Activated T-cell treated with anti-CD3 and anti-CD28 coated beads, Interleukin-2, amount 50 U/mL, for 24 hours (primary cell): ENCODE data around the gene PSMD11.

Experiments
- DNase-seq: peaks from one replicate; pipeline ENCODE4 v3.0.0-alpha.2; 2020
- H3K27ac Mint-ChIP-seq: 2 replicates; pipeline ENCODE4 v1.8.0; 2020; ENCODE audit warnings: mild to moderate bottlenecking, mixed read lengths
- H3K27me3 Mint-ChIP-seq: 2 replicates; pipeline ENCODE4 v1.8.0; 2020; ENCODE audit warnings: mixed read lengths
- H3K36me3 Mint-ChIP-seq: 2 replicates; pipeline ENCODE4 v1.8.0; 2020; ENCODE audit warnings: low read depth, mixed read lengths
- H3K4me1 Mint-ChIP-seq: 2 replicates; pipeline ENCODE4 v1.8.0; 2020; ENCODE audit warnings: low read depth, mixed read lengths
- H3K4me3 Mint-ChIP-seq: 2 replicates; pipeline ENCODE4 v1.8.0; 2020; ENCODE audit warnings: mild to moderate bottlenecking, moderate library complexity, mixed read lengths
- H3K9me3 Mint-ChIP-seq: 2 replicates; pipeline ENCODE4 v1.8.0; 2020; ENCODE audit warnings: mixed read lengths

PSMD11 gene

DNA sequence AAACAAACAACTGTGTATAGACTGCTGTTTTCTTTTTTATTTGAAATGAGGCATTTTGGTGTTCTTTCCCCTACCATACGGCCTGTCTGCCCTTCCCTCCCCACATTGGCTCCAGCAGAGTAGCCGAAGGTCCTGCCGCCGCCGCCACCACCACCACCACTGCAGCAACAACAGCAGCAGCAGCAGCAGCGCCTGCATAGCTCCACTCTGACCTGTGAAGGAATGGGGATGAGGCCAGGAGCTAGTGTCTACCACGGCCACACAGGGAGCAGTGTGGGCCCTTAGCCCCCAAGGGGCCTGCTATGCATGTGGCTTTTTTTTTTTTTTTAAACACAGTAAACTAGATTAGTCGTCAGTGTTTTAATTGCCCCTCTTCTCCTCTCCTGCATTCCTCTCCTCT lies 36.9 kb downstream of the PSMD11 start:
- Mint-ChIP-seq H3K27me3 (no peaks in the 10 kb centered on the region), H3K36me3 (peaks cover 81% of the 10 kb centered on the region), H3K27ac (peak overlapping the region; percentile 81), H3K4me1 (peaks cover 11% of the 10 kb centered on the region), H3K9me3 (no peaks in the 10 kb centered on the region), H3K4me3 (no peak overlapping the region)
- DNase-seq: no peak

DNA sequence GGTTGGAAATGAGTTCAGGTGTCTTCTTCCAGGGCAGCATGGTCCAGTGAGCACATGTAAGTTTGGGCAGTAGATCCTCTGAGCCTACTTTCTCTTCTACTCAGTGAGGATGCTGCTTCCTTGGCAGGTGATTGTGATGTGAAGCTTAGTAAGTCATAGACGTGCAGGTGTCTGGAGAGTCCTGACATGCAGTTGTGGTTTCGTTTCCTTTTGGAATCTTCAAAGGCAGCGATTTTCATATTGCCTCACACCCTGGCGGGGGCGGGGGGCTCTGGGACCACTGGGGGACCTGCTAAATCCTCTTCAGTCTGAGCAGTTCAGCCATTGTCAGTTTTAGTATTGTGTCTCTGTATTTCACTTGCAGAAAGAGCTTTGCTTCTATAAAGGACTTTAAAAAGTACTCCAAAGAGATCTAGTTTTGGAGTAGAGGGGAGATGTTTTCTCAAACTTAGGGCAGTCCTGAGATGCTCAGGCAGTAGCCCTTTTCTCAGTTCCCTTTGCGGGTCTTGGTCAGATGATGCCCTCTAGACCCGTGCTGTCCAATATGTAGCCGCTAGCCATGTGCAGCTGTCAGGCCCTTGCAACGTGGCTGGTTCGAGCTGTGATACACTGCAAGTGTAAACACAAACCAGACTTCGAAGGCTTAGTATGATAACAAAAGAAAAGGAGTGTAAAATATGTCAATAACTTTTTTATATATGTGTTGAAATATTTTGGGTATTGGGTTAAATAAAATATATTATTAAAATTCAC lies 38.4 kb downstream of the PSMD11 start:
- Mint-ChIP-seq H3K36me3 (peaks cover 70% of the 10 kb centered on the region), H3K27ac (peak overlapping the region; percentile 81), H3K4me1 (peaks cover 14% of the 10 kb centered on the region), H3K9me3 (no peaks in the 10 kb centered on the region), H3K4me3 (no peak overlapping the region), H3K27me3 (no peaks in the 10 kb centered on the region)
- DNase-seq: no peak

DNA sequence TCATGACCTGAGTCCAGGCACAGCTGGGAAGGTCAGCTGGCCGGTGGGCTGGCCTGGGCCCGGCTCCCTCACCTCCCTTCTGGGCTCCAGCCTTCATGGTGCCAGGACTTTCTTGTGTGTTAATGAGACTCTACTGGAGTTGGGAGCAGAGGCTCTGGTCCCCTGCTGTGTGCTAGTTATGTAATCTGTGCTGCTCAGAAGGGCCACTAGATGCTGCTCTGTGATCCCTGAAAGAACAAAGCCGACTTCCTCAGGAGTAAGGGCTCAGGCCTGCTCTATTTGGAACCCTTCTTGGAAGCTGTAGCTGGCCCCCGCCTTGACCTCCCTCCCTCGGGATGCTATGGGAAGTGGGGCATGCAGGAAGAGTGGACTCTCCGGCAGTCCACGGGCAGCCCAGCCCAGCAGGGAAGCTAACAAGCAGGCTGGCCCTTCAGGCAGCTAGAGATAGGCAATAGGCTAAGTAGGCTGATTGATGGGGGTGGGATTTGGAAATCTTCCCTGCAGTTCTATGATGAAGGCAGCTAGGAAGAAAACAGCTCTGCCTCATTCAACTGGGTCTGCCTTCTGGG lies 39.2 kb downstream of the PSMD11 start:
- Mint-ChIP-seq H3K9me3 (no peaks in the 10 kb centered on the region), H3K4me3 (no peak overlapping the region), H3K27ac (peak overlapping the region; percentile 40), H3K4me1 (peaks cover 22% of the 10 kb centered on the region), H3K27me3 (no peaks in the 10 kb centered on the region), H3K36me3 (peaks cover 70% of the 10 kb centered on the region)
- DNase-seq: peak; percentile 53

DNA sequence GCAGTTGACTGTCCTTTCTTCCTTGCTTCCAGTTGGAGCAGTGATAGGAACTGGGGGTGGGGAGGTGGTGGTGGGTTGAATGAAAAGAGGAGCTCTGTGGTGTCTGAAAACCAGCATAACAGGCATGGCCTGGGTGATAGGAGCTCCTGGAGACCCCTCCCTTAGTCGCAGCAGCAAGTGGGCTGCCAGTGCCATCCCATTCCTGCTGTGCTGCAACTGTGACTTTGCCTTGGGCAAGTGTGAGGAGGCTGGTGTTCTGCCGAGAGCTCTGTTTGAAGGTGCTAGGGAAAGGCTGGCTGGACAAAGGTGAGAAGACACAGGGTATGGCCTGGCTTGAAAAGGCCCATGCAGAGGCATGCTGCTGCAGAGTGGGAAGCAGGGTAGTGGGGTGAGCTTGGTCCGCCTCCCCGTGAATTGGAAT lies 39.7 kb downstream of the PSMD11 start:
- Mint-ChIP-seq H3K4me3 (no peak overlapping the region), H3K4me1 (peaks cover 27% of the 10 kb centered on the region), H3K27me3 (no peaks in the 10 kb centered on the region), H3K36me3 (peaks cover 70% of the 10 kb centered on the region), H3K9me3 (no peaks in the 10 kb centered on the region), H3K27ac (peak overlapping the region; percentile 56)
- no peak for DNase-seq

DNA sequence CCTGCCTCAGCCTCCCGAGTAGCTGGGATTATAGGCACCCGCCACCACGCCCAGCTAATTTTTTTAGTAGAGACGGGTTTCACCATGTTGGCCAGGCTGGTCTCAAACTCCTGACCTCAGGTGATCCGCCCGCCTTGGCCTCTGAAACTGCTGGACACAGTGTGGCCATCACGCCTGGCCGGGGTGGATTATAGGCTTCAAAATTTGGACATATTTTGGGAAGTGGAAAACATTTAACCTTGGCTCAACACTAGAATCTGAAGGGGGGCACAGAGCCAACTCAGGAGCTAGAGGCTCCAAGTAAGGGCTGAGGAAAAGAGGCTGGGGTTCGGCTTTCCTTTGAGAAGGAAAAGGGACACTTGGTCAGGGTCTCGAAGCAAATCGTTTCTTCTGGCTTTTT lies 40.3 kb downstream of the PSMD11 start:
- peaks cover 70% of the 10 kb centered on the region for H3K36me3 Mint-ChIP-seq
- no peak for DNase-seq
- H3K27me3 Mint-ChIP-seq: no peaks in the 10 kb centered on the region
- H3K4me1 Mint-ChIP-seq: peaks cover 33% of the 10 kb centered on the region
- no peaks in the 10 kb centered on the region for H3K9me3 Mint-ChIP-seq
- no peak overlapping the region for H3K4me3 Mint-ChIP-seq
- no peak overlapping the region for H3K27ac Mint-ChIP-seq

DNA sequence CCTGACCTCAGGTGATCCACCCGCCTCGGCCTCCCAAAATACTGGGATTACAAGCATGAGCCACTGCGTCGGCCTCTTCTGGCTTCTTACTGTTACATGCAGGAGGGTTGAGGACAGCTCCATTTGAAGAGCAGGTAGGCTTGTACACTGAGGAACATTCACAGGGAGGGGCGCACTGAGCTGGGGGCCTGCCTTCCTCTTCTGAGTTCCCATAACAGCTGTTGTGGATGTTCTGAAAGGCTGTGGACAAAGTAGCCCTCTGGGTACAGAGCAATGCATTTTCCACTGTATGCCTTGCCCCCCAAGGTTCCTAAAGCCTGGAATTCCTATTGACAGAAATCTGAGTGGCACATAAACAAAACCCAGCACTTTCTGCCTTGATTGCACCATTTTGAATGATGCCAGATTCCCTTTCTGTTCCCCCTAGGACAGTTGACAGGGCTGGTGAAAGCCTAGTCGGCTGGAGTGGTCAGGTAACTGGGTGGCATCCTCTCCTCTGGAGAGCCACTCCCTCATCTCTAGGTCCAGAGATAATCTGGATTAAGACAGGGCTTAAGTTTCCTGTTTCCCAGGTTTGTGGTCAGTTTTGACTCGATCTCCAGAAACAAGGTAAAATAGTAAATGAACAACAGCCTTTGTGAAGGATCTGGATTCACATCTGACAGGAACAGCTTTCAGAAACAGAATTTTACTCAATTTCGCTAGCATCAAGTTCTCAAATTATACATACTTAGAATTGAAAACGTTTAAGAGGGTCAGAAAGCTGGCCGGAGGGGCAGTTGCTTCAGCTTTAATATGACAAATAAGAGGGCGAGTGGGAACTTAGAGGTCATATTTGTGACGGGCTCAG lies 41.2 kb downstream of the PSMD11 start:
- H3K4me3 Mint-ChIP-seq: peak overlapping the region; percentile 56
- H3K9me3 Mint-ChIP-seq: no peaks in the 10 kb centered on the region
- no peak for DNase-seq
- H3K36me3 Mint-ChIP-seq: peaks cover 70% of the 10 kb centered on the region
- H3K27ac Mint-ChIP-seq: peak overlapping the region; percentile 71
- H3K4me1 Mint-ChIP-seq: peaks cover 42% of the 10 kb centered on the region
- H3K27me3 Mint-ChIP-seq: no peaks in the 10 kb centered on the region

DNA sequence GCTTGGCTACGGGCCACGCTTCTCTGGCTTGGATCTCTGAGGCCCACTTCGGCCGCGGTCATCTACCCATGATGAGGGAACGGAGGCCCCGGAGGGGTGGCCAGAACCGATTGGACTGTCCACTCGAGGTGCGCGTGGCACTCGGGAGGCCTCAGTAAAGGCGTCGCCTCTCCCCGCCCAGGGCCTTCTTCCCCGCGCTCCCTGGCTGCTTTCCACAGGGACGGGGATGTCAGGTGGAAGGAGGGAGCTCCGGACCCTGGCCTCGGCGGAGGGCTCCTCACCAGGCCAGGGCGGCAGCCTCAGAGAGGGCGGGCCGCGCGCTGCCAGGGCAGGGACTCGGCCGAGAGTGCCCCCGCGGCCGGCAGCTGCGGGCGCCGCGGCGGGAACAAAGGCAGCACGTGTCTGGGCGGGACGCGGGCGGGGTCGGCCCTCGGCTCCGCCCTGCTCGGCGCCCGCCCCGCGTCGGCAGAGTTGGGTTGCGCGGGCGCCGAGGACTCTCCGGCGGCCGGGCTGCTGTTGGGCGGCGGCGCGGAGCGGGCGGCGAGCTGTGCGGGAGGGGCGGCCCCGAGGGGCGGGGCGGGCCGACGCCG lies 41.9 kb downstream of the PSMD11 start:
- no peaks in the 10 kb centered on the region for H3K9me3 Mint-ChIP-seq
- peak overlapping the region; percentile 56 for H3K4me3 Mint-ChIP-seq
- DNase-seq: peak; percentile 82
- peaks cover 71% of the 10 kb centered on the region for H3K36me3 Mint-ChIP-seq
- H3K4me1 Mint-ChIP-seq: peaks cover 49% of the 10 kb centered on the region
- H3K27ac Mint-ChIP-seq: peak overlapping the region; percentile 71
- H3K27me3 Mint-ChIP-seq: no peaks in the 10 kb centered on the region

DNA sequence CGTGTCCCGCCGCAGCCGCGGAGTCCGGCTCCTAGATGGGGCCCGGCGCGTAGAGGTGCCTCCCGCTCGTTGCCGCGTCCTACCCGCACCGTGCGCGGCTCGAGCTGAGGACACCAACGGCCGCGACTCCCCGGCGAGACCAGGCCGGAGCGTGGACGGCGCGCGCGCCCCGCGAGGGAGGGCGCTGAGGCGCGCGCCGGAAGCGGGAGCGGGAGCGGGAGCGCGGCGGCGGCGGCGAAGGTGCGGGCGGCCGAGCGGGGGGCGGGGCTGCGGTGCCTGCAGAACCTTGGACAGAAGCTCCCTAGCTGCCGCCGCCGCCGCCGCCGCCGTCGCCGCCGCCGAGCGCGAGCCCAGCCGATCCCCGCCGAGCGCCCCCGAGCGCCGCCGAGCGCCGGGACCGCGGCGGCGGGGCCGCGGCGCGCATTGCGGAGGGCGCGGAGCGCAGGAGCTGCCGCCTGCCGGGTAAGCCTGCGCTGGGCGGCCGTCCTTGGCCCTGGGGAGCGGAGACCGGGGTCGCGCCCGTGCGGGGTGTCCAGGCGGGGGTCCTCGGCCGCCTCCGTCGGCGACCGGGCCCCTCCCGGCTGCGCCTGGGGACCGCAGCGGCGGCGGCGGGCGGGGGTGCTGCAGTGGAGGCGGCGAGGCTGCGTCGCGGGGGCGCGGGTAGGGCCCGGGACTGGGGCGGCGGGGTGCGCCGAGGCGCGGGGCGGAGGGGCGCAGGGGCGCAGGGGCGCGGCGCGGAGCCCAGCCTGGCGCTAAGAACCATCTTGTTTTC lies 42.6 kb downstream of the PSMD11 start, which contains the start of gene CDK5R1:
CDK5R1 (plus strand) TSS at position 293 of the 772 bp plus-strand sequence. CDS start 628 bp downstream, outside the sequence.
- Mint-ChIP-seq H3K27me3 (no peaks in the 10 kb centered on the region), H3K36me3 (peaks cover 64% of the 10 kb centered on the region), H3K4me3 (peak within 1 kb of the TSS; percentile 90), H3K27ac (peak within 1 kb of the TSS; percentile 86), H3K4me1 (peaks cover 52% of the 10 kb centered on the region), H3K9me3 (no peaks in the 10 kb centered on the region)
- DNase-seq: peak; percentile 83

DNA sequence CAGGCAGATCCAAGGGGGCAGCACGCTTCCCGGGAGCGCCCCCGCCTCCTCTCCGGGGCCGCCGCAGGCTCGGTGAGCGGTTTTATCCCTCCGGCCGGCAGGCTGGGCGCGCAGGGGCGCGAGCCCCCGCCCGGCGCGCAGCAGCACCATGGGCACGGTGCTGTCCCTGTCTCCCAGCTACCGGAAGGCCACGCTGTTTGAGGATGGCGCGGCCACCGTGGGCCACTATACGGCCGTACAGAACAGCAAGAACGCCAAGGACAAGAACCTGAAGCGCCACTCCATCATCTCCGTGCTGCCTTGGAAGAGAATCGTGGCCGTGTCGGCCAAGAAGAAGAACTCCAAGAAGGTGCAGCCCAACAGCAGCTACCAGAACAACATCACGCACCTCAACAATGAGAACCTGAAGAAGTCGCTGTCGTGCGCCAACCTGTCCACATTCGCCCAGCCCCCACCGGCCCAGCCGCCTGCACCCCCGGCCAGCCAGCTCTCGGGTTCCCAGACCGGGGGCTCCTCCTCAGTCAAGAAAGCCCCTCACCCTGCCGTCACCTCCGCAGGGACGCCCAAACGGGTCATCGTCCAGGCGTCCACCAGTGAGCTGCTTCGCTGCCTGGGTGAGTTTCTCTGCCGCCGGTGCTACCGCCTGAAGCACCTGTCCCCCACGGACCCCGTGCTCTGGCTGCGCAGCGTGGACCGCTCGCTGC lies 43.3 kb downstream of the PSMD11 start:
- peak; percentile 66 for DNase-seq
- peaks cover 57% of the 10 kb centered on the region for H3K4me1 Mint-ChIP-seq

DNA sequence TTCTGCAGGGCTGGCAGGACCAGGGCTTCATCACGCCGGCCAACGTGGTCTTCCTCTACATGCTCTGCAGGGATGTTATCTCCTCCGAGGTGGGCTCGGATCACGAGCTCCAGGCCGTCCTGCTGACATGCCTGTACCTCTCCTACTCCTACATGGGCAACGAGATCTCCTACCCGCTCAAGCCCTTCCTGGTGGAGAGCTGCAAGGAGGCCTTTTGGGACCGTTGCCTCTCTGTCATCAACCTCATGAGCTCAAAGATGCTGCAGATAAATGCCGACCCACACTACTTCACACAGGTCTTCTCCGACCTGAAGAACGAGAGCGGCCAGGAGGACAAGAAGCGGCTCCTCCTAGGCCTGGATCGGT lies 43.9 kb downstream of the PSMD11 start:
- peak overlapping the region; percentile 90 for H3K4me3 Mint-ChIP-seq
- DNase-seq: no peak
- no peaks in the 10 kb centered on the region for H3K9me3 Mint-ChIP-seq
- H3K4me1 Mint-ChIP-seq: peaks cover 62% of the 10 kb centered on the region
- no peaks in the 10 kb centered on the region for H3K27me3 Mint-ChIP-seq
- peaks cover 57% of the 10 kb centered on the region for H3K36me3 Mint-ChIP-seq
- H3K27ac Mint-ChIP-seq: peak overlapping the region; percentile 86

More for the DNA sequence above, 43.3 kb downstream of the PSMD11 start:
- H3K36me3 Mint-ChIP-seq: peaks cover 61% of the 10 kb centered on the region
- H3K27ac Mint-ChIP-seq: peak overlapping the region; percentile 86
- H3K4me3 Mint-ChIP-seq: peak overlapping the region; percentile 90
- H3K27me3 Mint-ChIP-seq: no peaks in the 10 kb centered on the region
- H3K9me3 Mint-ChIP-seq: no peaks in the 10 kb centered on the region

DNA sequence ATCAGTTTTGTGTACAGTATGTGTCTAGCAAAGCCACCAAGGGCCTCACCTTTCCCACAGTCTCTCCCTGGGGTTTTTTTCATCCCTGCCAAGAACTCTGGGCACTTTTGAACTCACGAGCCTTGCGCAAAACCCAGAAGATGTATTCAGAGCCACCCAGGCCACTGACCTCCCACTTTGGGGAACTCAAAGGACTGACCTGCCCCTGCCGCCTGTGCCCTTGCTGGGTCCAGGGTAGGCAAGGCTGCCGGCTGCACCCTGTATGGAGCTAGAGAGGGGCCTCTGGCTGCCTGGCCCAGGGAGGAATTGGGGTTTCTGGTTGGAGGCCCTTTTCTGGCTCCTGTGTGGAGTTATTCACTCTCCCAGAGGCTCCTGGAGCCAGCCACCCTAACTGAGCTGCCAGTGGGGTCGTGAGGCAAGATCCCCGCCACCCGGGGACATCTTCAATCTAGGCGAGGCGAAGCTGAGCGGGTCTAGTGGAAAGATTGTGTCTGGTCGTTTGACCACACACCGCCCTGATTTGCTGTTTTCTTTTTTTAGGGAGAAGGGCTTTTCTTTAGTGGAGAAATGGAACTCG lies 44.4 kb downstream of the PSMD11 start:
- no peak for DNase-seq
- Mint-ChIP-seq H3K9me3 (no peaks in the 10 kb centered on the region), H3K27me3 (no peaks in the 10 kb centered on the region), H3K4me3 (peak overlapping the region; percentile 90), H3K4me1 (peaks cover 66% of the 10 kb centered on the region), H3K36me3 (peaks cover 51% of the 10 kb centered on the region), H3K27ac (peak overlapping the region; percentile 52)

DNA sequence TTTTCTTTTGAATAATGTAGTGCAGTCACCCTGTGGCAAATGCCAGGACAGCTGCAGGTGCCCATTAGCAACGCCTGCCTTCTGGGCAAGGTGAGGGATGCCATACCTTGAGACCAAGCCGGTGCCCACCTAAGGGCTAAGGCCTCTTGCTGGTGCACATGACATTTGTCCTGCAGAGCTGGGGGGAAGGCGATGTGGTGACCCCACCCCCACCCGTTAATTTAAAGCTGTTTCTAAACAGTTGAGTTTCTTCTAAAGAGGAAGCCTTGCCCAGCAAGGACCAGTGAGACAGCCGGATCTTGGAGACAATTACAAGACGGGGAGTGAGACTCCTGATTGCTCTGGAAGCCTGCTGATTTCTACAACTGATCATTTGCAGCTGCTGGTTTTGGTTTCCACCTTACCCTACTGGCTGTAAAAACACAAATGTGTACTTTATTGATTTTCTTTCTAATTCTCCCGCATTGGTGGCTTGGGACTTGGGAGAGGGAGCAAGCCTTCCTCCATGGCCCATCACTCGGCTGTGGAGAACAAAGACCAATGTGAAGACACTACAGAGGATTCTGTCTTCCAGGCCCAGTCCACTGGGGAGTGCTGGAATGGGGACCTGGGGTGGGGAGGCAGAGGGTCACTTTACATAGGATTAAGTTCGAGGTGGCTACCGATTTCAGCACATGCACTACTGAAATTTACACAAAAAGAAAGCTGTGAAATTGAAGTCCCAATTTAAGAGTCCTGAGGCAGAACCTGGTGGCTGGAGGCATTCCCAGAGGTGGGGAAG lies 45.2 kb downstream of the PSMD11 start:
- Mint-ChIP-seq H3K4me3 (peak overlapping the region; percentile 90), H3K4me1 (peaks cover 69% of the 10 kb centered on the region), H3K27ac (peak overlapping the region; percentile 68), H3K27me3 (no peaks in the 10 kb centered on the region), H3K9me3 (no peaks in the 10 kb centered on the region), H3K36me3 (peaks cover 47% of the 10 kb centered on the region)
- DNase-seq: no peak
